GM19324 (cell line): ENCODE data around the gene PNMA8C.
"Not testable (repeated sequence)": the region's sequence is repeated elsewhere in the genome, so short reads cannot be mapped to it uniquely, and the experiment has no call there.

ENCODE experiments used
- ATAC-seq: cut with Tn5 transposase; IDR thresholded peaks from one replicate; pipeline ENCODE4 v1.9.1; 2021; ENCODE audit warnings: mild to moderate bottlenecking, moderate library complexity; ENCODE audit not compliant: unreplicated experiment, low FRiP score

Gene PNMA8C

DNA sequence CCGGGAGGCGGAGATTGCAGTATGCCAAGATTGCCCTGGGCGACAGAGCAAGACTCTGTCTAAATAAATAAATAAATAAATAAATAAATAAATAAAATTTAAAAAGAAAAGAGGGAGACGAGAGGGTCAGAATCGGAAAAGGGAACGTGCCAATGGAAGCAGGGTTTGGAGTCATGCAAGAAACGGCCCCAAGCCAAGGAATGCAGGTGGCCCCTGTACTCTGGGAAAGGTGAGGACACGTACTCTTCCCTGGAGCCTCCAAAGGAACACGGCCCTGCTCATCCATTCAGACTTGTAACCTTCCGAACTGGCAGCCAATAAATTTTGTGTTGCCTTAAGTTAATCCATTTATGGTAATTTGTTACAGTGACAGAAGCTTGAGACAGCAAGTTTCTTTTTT is 19.9 kb upstream of the PNMA8C start:
- no peak for ATAC-seq

DNA sequence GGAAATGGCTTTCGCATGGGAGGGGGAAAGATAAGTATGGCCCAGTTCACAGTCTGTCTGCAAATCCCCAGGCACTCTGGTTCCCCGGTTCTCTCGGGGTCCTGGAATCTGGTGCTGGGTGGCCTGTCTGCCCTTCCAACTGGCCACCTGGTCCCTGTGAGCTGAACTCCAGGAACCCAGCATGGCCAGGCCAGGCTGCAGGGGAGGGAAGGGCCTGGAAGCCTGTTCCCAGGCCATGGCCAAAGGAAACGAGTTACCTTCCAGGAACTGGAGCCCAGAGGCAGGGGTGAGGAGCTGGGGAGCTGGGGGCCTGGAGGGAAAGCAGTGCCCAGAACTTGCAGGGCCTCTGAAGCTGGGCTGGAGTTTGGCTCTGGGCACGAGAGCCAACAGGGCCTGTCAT is 19.1 kb upstream of the PNMA8C start:
- ATAC-seq = no peak

DNA sequence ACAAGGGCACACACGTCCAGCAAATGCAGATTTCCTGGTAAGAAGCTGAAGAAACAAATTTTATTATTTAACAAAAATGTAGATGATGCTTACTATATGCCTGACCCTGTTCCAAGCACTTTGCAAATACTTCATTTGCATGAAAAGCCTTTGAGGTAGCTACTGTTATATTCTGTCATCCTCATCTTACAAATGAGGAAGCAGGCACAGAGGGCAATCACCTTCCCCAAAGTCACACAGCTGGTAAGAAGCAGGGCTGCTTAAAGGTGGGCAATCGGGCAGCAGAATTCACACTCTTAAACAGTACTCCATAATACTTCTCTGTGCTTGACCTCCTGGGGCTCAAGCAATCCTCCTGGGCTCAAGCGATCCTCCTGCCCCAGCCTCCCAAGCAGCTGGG is 18.3 kb upstream of the PNMA8C start:
- ATAC-seq = no peak

- no peak for ATAC-seq
Measured at GRCh38 chr19:46446021-46446420, 17.3 kb upstream of the PNMA8C start.

DNA sequence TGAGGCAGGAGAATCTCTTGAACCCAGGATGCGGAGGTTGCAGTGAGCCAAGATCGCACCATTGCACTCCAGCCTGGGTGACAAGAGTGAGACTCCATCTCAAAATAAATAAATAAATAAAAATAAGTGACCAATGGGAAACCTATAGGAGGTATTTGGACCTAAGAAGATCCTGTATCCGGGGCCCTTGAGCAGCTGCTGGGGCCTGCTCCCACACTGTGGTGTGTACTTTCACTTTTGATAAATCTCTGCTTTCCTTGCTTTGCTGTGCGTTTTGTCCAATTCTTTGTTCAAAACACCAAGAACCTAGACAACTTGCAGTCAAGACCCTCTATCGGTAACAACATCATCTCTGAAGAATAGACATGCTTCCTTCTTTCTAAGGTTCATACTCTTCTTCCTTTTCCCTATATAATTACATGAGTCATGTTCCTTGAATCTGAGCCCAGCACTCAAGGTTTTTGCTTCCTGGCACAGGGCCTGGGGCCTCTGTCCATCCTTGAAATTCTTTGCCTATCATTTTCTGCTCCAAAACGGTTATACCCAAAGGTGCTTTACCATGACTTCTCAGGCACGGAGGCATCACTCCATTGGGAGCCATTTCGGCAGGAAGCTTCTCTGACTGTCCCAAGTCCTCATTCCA is 14.2 kb upstream of the PNMA8C start:
- ATAC-seq = no peak

- ATAC-seq = no peak
Measured at GRCh38 chr19:46441866-46442265, 13.1 kb upstream of the PNMA8C start.

DNA sequence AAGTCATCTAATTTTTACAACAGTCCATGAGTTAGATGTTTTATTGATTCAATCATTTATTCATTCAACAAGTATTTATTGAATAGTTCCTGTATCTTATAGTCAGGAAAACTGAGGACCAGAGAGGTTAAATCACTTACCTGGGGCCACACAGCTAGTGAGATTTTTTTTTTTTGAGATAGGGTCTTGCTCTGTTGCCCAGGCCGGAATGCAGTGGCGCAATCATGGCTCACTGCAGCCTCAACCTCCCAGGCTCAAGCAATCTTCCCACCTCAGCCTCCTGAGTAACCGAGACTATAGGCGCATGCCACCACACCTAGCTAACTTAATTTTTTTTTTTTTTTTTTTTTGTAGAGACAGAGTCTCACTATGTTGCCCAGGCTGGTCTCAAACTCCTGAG is 7.0 kb upstream of the PNMA8C start:
- ATAC-seq = not testable (repeated sequence)

DNA sequence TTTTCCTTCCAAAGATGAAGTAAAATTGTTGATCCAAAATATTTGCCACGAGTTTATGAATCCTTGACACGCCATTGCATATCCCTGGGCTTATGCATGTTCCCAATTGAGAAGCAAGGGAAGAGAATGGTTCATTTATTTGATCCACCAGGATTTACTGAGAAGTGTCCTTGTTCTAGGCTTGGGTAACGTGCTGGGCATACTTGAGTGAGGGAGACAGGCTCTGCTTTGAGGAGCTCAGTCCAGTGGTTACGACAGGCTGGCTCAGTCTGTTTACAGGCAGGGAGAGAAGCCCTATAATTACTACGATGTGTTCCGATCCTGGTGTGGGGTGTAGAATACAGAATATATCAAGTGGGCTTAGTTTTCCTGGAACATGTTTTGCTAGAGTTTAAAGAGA is 6.3 kb upstream of the PNMA8C start:
- no peak for ATAC-seq

DNA sequence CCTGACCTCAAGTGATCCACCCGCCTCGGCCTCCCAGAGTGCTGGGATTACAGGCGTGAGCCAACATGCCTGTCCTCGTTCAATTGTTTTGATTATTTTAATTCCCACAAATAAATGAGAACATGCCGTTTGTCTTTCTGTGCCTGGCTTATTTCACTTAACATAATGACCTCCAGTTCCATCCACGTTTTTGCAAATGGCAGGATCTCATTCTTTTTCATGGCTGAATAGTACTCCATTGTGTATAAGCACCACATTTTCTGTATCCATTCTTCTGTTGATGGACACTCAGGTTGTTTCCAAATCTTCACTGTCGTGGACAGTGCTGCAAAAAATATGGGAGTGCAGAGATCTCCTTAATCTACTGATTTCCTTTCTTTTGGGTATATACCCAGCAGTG is 4.7 kb upstream of the PNMA8C start:
- ATAC-seq = not testable (repeated sequence)

GRCh38 chr19:46431824-46432223 is 3.1 kb upstream of the PNMA8C start:
- no peak for ATAC-seq

GRCh38 chr19:46429999-46430398 is 1.3 kb upstream of the PNMA8C start:
- no peak for ATAC-seq

GRCh38 chr19:46427518-46428045 is 1.2 kb downstream of the PNMA8C start:
- no peak for ATAC-seq

- ATAC-seq = no peak
Measured at GRCh38 chr19:46426506-46427162, 2.1 kb downstream of the PNMA8C start.

DNA sequence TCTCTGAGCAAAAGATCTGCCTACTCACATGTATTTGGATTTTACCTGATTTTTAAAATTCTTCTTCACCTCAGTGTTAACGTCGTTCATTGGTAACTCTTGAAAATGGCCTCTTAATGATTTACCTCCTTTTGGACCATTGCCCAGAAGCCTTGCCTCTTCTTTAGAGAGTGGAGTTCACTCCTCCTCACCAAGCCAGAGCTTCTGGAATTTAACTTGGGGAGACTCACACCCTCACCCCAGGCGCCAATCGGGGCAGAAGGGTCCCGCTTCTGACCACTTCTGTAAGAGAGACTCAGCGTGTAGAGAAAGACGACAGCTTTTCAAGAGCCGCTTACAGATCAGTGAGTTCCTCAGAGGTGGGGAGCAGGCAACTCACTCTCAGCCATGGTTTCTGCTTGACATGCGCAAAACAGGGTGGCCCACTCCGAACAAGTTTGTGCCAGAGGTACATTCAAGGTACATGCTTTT is 2.7 kb downstream of the PNMA8C start:
- no peak for ATAC-seq

GRCh38 chr19:46423188-46423587 is 5.5 kb downstream of the PNMA8C start:
- ATAC-seq = no peak

DNA sequence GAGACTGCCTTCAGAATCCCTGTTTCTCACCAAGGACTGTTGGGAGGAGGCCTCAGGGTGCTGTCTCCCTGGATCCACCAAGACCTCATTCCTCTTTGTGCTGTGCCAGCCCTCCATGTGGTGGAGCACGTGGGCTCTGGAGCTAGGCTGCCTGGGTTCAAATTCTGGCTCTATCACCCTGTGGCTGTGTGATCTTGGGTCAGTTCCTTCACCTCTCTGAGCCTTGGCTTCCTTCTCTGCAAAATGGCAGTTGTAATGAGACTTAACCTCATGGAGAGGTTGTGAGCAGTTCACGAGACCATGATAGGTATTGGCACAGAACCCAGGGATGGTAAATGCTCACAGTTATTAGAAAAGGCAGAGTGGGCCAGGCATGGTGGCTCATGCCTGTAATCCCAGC is 6.4 kb downstream of the PNMA8C start:
- ATAC-seq = no peak

GRCh38 chr19:46420056-46420455 is 8.7 kb downstream of the PNMA8C start:
- no peak for ATAC-seq

- not testable (repeated sequence) for ATAC-seq
Measured at GRCh38 chr19:46415804-46416709, 12.7 kb downstream of the PNMA8C start.

DNA sequence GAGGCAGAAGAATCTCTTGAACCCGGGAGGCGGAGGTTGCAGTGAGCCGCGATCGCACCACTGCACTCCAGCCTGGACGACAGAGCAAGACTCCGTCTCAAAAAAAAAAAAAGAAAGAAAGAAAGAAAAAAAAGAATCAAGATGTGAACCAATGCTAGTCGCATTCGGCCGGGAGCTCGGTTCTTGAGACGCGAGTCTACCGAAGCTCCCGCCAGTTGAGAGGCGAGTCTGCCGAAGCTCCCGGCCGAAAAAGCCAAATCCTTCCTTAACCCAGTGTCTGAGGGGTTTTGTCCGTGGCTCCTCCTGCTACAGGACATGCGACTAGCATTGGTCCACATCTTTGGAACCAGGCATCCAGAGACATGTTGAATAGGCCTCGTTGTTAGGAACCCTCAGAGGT is 13.8 kb downstream of the PNMA8C start:
- ATAC-seq = not testable (repeated sequence)

DNA sequence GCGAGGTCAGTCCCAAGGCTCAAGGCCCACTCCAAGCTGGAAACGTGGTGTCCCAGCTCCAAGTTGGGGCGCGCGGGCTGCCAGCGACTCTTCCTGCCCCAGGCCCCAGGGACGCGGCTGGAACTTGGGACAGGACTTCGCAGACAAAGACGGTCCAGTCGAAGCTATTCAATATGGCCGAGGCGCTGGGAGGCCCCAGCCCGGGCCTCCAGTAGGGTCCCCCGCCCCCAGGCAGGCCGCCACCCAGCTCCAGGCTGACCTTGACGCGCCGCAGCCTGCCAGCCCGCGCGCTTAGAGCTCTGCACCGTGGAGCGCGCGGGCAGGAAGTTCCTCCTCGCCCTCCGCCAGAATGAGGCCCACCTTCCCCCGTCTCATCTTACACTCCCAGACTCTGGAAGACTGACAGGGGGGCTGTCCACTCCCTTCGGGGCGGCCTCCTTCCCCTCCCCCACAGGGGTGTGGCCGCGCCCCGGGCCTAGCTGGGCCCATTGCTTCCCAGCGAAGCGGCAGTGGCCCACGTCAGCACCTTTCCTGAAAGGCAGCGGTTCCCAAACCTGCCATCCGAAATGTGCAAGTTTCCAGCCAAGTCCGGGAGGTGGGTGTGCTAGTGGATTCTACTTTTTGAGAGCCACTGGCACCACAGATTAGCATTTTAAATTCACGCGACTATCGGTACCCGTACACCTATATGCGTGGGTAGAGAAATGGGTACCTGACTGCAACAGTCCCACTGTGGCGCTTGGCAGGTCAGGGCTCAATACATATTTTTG is 15.3 kb downstream of the PNMA8C start, which contains the start of gene CCDC8:
TSS of gene CCDC8 (minus strand) at position 303 of the 770 bp plus-strand sequence. CDS start 754 bp downstream, outside the sequence.
- no peak for ATAC-seq
